Heart left ventricle (tissue), 16 donors: ENCODE measurements around the gene RNF34. TPM values are rescaled to one million over a fixed set of nuclear protein-coding genes. Genes with fewer than 3 reads are reported as not detected.

Experiments used
- ATAC-seq, 4 donors: fragments of 200-7000 bp; cut with Tn5 transposase; one replicate each; pipeline ENCODE4 v1.9.1; 2020 to 2022; ENCODE audit warnings: moderate library complexity in 4 of 4, mild to moderate bottlenecking in 3 of 4, moderate number of reproducible peaks in 1 of 4
- DNase-seq, 5 donors: peaks; one replicate each; pipeline ENCODE4 v3.0.0-alpha.2; 2020
- H3K27ac ChIP-seq, 12 donors: fragments of 200-600 bp; sonication (generic) in 4 of 12; one replicate each; pipeline versions ENCODE4 v1.5.0 to v1.8.0; 2016 to 2022; ENCODE audit warnings: mild to moderate bottlenecking in 2 of 12
- H3K27me3 ChIP-seq, 9 donors: fragments of 200-600 bp; sonication (generic) in 2 of 9; one replicate each; pipeline versions ENCODE4 v1.5.1 to v1.8.0; 2016 to 2022; ENCODE audit warnings: mild to moderate bottlenecking in 3 of 9
- H3K36me3 ChIP-seq, 9 donors: fragments of 200-600 bp; sonication (generic) in 2 of 9; one replicate each; pipeline versions ENCODE4 v1.5.0 to v1.8.0; 2018 to 2022; ENCODE audit warnings: mild to moderate bottlenecking in 2 of 9
- H3K4me1 ChIP-seq, 12 donors: fragments of 200-600 bp; sonication (generic) in 4 of 12; one replicate each; pipeline versions ENCODE4 v1.5.0 to v1.8.0; 2016 to 2022; ENCODE audit warnings: mild to moderate bottlenecking in 3 of 12
- H3K4me3 ChIP-seq, 12 donors: fragments of 200-600 bp; sonication (generic) in 4 of 12; one replicate each; pipeline versions ENCODE4 v1.5.0 to v1.8.0; 2017 to 2022; ENCODE audit warnings: mild to moderate bottlenecking in 9 of 12, moderate library complexity in 4 of 12
- H3K9me3 ChIP-seq, 12 donors: fragments of 200-600 bp; sonication (generic) in 4 of 12; one replicate each; pipeline versions ENCODE4 v1.5.0 to v1.8.0; 2016 to 2022; ENCODE audit warnings: mild to moderate bottlenecking in 1 of 12
- CTCF ChIP-seq, 12 donors: fragments of 200-600 bp; sonication (generic) in 4 of 12; IDR thresholded peaks; one replicate each; pipeline versions ENCODE4 v1.5.0 to v1.8.0; 2018 to 2022; ENCODE audit warnings: antibody characterized with exemption in 12 of 12, mild to moderate bottlenecking in 5 of 12
- POLR2A ChIP-seq, 2 donors: fragments of 450-650 bp; IDR thresholded peaks; one replicate each; pipeline ENCODE4 v1.6.1; 2017; ENCODE audit warnings: antibody characterized with exemption in 2 of 2, mild to moderate bottlenecking in 2 of 2, moderate library complexity in 2 of 2
- WGBS, 4 donors: extraction: QIAGEN DNeasy Blood & Tissue Kit in 2 of 4; methylation state at CpG; one replicate each; pipeline versions ENCODE4 v1.1.5 to v1.1.7; 2013 to 2018; 5-methylcytosine and 5-hydroxymethylcytosine counted together
- intact Hi-C, 10 donors: fragments of 100-400 bp; cut with DNase I; formaldehyde crosslinking; loops; one replicate each; pipeline versions ENCODE4 v1.11.1 to v1.14.2; 2022
- polyA plus RNA-seq, 2 donors: library from polyadenylated mRNA; stranded (reverse); fragments of 200-250 nt; gene quantifications; one replicate each; pipeline ENCODE4 v1.2.3, GENCODE V29; 2013
- total RNA-seq, 9 donors: library from RNA; depleted of rRNA in 2 of 9; stranded (reverse); fragments of >200 nt in 2 of 9; fragmentation: NEBNext Ultra II Directional in 3 of 9; extraction: Animal tissue kit (Norgen Biotek cat#: 25700) in 3 of 9; gene quantifications; one replicate each; pipeline versions ENCODE4 v1.1.0 to v1.2.4, GENCODE V29; 2016 to 2023
- donor health status: ischemic (EF 13 %, LVEDD 7.1; RV severe dilation, severe dysfunction).
- donor health status: healthy with polysubstance abuse.
- donor health status: DM: no; HTN: yes; CAD: no.
- donor health status: DM: no; HTN: no; CAD: no.
- donor health status: ischemic (EF 25% LVEDD 6.9; RV normal size, moderate dysfunction).
- donor health status: ischemic (EF 25% LVEDD 5.7; RV mildly dilated, moderate dysfunction).
- donor health status: healthy.
- donor health status: DM: yes; HTN: yes; CAD: no.
- donor health status: ischemic (EF 35%, LVEDD 5.7; RV mildly dilated, moderate dysfunction).
- donor health status: nonischemic (EF 11% LVEDD 7.7; RV severe dilation, severe dysfunction).
- donor health status: DM: yes; HTN: yes; CAD: no.
- donor health status: PGD.
- donor health status: ischemic (EF 29% LVEDD 5.4; RV normal size, mild dysfunction).
- donor health status: nonischemic (EF 23%, LVEDD 6.1; RV moderate dilation, normal function).

RNF34 gene
- total and polyA plus RNA-seq, 11 donors, result 19.3 to 31.5 (median 25.7) TPM

DNA sequence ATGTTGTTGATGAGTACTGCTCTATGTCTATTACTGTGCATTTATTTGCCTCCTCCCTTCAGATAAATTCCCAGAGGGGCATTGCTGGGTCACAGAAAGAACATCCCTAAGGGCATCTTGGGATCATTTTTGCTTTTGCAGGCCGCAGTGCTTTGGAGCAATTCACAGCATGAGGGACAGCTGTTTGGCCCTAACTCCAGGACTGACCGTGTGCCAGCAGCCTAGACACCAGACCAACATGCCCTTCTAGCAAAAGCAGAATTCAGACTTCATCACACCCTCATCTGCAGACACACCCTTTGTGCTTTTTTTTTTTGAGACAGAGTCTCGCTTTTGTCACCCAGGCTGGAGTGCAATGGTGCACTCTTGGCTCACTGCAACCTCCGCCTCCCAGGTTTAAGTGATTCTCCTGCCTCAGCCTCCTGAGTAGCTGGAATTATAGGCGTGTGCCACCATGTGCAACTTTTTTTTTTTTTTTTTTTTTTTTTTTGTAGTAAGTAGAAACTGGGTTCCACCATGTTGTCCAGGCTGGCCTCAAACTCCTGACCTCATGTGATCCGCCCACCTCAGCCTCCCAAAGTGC lies 31.0 kb downstream of the RNF34 start:
- Histone ChIP-seq H3K9me3 (no peaks in the 10 kb centered on the region), H3K27me3 (no peaks in the 10 kb centered on the region), H3K4me3 (no peak overlapping the region), H3K4me1 (peaks cover 0 to 5% (median 0%) of the 10 kb centered on the region in 12 donors), H3K36me3 (peaks cover 0 to 100% (median 91%) of the 10 kb centered on the region in 9 donors), H3K27ac (no peak overlapping the region)
- DNase-seq, result no peak
- TF ChIP-seq POLR2A (IDR thresholded peaks at IDR 0.05) (no peak), CTCF (IDR thresholded peaks at IDR 0.05) (no peak)
- WGBS, 4 donors, result 87 to 88% (median 88%) methylated on average over 6 of the region's 6 CpGs
- intact Hi-C loops, result no loop called here
- ATAC-seq, result no peak

DNA sequence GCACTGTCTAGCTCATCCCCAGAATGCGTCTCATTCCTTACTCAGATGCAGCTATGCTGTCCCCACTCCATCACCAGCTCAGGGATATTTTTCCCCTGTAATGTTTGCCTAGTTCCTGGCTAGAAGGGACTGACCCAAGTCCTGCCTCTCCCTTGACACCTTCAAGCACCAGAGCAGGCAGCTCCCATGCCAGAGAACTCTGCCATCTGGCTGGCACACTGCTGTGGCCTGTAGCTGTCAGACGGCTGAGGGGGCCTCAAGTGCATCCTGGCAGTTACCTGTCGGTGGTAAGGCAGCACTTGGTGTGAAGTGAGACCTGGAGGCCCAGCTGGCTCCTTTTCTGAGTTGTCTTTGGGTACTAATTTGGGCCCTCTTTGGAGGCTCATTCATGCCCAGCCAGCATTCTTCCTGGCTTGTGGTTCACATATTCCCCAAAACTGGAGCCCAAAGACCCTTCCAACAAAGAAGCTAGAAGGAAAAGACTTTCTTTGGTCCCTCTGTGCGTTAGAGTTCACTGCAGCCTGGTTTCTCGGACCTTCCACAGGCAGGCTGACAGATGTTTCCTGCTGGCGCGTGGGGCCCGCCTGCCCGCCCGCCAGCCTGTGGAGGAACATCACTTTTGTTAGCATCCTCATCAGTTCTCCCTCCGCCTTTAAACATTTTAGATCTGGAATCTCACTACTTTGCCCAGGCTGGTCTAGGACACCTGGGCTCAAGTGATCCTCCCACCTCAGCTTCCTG lies 33.0 kb downstream of the RNF34 start:
- Histone ChIP-seq H3K4me1 (no peaks in the 10 kb centered on the region), H3K4me3 (no peak overlapping the region), H3K27me3 (no peaks in the 10 kb centered on the region), H3K36me3 (peaks cover 0 to 98% (median 81%) of the 10 kb centered on the region in 9 donors), H3K27ac (no peak overlapping the region), H3K9me3 (no peaks in the 10 kb centered on the region)
- intact Hi-C loops, result no loop called here
- ATAC-seq (peak in 1 of 4 donors; percentile 37), DNase-seq (no peak)
- no peak for TF ChIP-seq CTCF (IDR thresholded peaks at IDR 0.05)
- no peak for TF ChIP-seq POLR2A (IDR thresholded peaks at IDR 0.05)
- WGBS, 4 donors, result 87 to 93% (median 88%) methylated on average over 11 of the region's 11 CpGs

GRCh38 chr12:121436706-121437105 lies 36.8 kb downstream of the RNF34 start:
- ATAC-seq (no peak), DNase-seq (no peak)
- TF ChIP-seq POLR2A (IDR thresholded peaks at IDR 0.05) (no peak), CTCF (IDR thresholded peaks at IDR 0.05) (no peak)
- Histone ChIP-seq H3K36me3 (peaks cover 0 to 98% (median 80%) of the 10 kb centered on the region in 9 donors), H3K4me1 (no peaks in the 10 kb centered on the region), H3K27me3 (no peaks in the 10 kb centered on the region), H3K4me3 (no peak overlapping the region), H3K9me3 (no peaks in the 10 kb centered on the region), H3K27ac (no peak overlapping the region)
- 88 to 95% (median 92%) methylated on average over 2 of the region's 2 CpGs for WGBS, 4 donors
- intact Hi-C loops, result no loop called here

DNA sequence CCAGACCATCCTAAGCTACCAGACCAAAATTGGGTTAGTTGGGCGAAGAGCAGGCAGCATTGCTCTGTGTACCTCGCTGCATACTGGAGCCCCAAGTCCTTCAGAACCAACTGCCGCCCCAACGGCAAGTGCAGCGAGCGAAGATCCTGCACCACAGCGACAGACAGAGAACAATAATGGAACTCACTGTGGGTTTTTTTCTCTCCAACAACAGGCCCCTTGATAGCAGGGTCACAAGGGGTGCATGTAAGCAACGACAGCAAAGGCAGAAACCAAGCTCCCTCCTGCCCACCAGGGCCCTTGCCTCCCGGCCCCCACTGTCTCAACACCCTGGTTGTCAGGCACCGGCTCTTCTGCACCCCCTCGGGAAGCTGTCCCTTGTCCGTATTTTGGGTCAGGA lies 39.0 kb downstream of the RNF34 start:
- intact Hi-C loops, result no loop called here
- Histone ChIP-seq H3K4me3 (no peak overlapping the region), H3K9me3 (no peaks in the 10 kb centered on the region), H3K4me1 (peaks cover 0 to 9% (median 0%) of the 10 kb centered on the region in 12 donors), H3K27ac (no peak overlapping the region), H3K27me3 (no peaks in the 10 kb centered on the region), H3K36me3 (peaks cover 0 to 93% (median 71%) of the 10 kb centered on the region in 9 donors)
- DNase-seq (no peak), ATAC-seq (no peak)
- no peak for TF ChIP-seq POLR2A (IDR thresholded peaks at IDR 0.05)
- TF ChIP-seq CTCF (IDR thresholded peaks at IDR 0.05), result no peak
- 81 to 95% (median 88%) methylated on average over 12 of the region's 12 CpGs for WGBS, 4 donors
